Right lobe of liver (tissue), 6 donors: ENCODE measurements around the gene KRT85. TPM values are rescaled to one million over a fixed set of nuclear protein-coding genes. Genes with fewer than 3 reads are reported as not detected.

Experiments
- ATAC-seq, 4 donors: fragments of 200-7000 bp; cut with Tn5 transposase; one replicate each; pipeline ENCODE4 v1.9.1; 2020; ENCODE audit warnings: mild to moderate bottlenecking in 4 of 4, moderate library complexity in 4 of 4
- DNase-seq, 3 donors: peaks; one replicate each; pipeline ENCODE4 v3.0.0-alpha.2; 2020
- H3K27ac ChIP-seq, 3 donors: fragments of 200-600 bp; one replicate each; pipeline ENCODE4 v1.8.0; 2022
- H3K27me3 ChIP-seq, 2 donors: fragments of 200-600 bp; one replicate each; pipeline ENCODE4 v1.8.0; 2022
- H3K36me3 ChIP-seq, 4 donors: fragments of 200-600 bp; sonication (generic) in 1 of 4; one replicate each; pipeline versions ENCODE4 v1.5.1 to v1.8.0; 2017 to 2022; ENCODE audit warnings: control low read depth in 1 of 4
- H3K4me1 ChIP-seq, 4 donors: fragments of 200-600 bp; sonication (generic) in 1 of 4; one replicate each; pipeline versions ENCODE4 v1.5.1 to v1.8.0; 2017 to 2022; ENCODE audit warnings: control low read depth in 1 of 4
- H3K4me3 ChIP-seq, 3 donors: fragments of 200-600 bp; one replicate each; pipeline ENCODE4 v1.8.0; 2022
- H3K9me3 ChIP-seq, 4 donors: fragments of 200-600 bp; sonication (generic) in 1 of 4; one replicate each; pipeline versions ENCODE4 v1.5.1 to v1.8.0; 2017 to 2022; ENCODE audit warnings: control low read depth in 1 of 4
- CTCF ChIP-seq, 4 donors: fragments of 200-600 bp in 3 of 4; fragments of 450-650 bp in 1 of 4; IDR thresholded peaks; one replicate each; pipeline versions ENCODE4 v1.5.1 to v1.8.0; 2016 to 2022; ENCODE audit warnings: antibody characterized with exemption in 4 of 4, mild to moderate bottlenecking in 2 of 4
- POLR2A ChIP-seq: fragments of 450-650 bp; IDR thresholded peaks from one replicate; pipeline ENCODE4 v1.6.1; 2017; ENCODE audit warnings: antibody characterized with exemption, mild to moderate bottlenecking
- WGBS: methylation state at CpG from one replicate; pipeline ENCODE4 v1.1.6; 2018; ENCODE audit warnings: low coverage, low lambda C conversion rate; ENCODE audit not compliant: insufficient coverage; ENCODE audit errors: missing lambda C conversion rate; 5-methylcytosine and 5-hydroxymethylcytosine counted together
- intact Hi-C, 2 donors: fragments of 100-400 bp; cut with DNase I; formaldehyde crosslinking; loops; one replicate each; pipeline versions ENCODE4 v1.11.2 to v1.14.1; 2022
- total RNA-seq, 6 experiments: library from RNA; depleted of rRNA in 2 of 6; stranded (reverse); fragments of >200 nt in 2 of 6; fragmentation: NEBNext Ultra II Directional in 3 of 6; extraction: Animal tissue kit (Norgen Biotek cat#: 25700) in 3 of 6; gene quantifications; one replicate each; pipeline versions ENCODE4 v1.1.0 to v1.2.4, GENCODE V29; 2016 to 2023
- donor health status: DM: no; HTN: yes; CAD: no.
- donor health status: DM: no; HTN: no; CAD: no.
- donor health status: DM: no; HTN: no; CAD: no.
- donor health status: DM: no; HTN: yes; CAD: no.
- donor health status: DM: no; HTN: yes; CAD: no.

The KRT85 gene
- total RNA-seq, 6 experiments from 2014 or later = not detected

DNA sequence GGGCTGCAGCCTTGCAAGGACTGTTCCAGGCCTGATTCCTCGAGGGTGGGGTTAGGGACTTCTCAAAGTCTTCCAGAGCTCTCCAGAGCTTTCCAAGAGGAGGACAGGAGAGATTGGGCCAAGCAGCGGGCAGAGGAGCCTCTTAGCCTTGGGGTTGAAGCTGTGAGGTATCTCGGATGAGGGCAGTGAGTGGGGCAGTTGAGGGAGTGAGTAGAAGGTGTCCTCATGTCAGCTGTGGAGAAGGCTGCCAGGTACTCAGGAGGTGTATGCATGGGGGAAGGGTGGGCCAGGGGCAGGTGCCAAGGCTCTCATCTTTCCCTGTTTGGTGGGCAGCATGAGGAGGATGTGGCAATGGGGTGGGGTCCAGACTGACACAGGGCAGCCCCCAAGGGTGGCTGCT is 53.8 kb downstream of the KRT85 start:
- TF ChIP-seq CTCF (IDR thresholded peaks at IDR 0.05) = no peak
- TF ChIP-seq POLR2A = no peak
- 70% methylated on average over 2 of the region's 3 CpGs for WGBS

DNA sequence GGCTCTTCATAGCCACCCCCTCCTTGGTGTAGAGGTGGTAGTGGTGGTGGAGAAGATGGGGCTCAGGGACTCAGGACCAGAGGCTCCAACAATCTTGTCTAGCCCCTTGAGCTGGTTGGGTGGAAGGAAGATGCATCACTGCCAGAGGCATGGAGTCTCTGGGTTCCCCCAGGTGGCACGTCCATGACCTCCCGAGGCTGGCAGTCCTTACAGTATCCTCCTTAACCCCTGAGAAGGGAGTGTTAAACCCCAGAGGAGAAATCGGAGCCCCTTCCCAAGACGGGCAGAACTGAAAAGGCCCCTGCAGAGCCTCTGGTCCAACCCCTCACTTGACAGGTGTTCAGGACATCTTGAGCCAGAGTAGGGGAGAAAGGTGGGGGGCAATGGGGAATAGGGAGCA is 55.2 kb downstream of the KRT85 start:
- Histone ChIP-seq H3K36me3 (no peaks in the 10 kb centered on the region), H3K9me3 (no peaks in the 10 kb centered on the region), H3K27ac (no peak overlapping the region), H3K4me1 (peaks cover 0 to 3% (median 0%) of the 10 kb centered on the region in 4 donors), H3K4me3 (no peak overlapping the region), H3K27me3 (peaks cover 0 to 6% of the 10 kb centered on the region in 2 donors)
- intact Hi-C loops = no loop called here
- 46% methylated on average over 4 of the region's 4 CpGs for WGBS
- DNase-seq (no peak), ATAC-seq (no peak)
- TF ChIP-seq POLR2A (no peak), CTCF (IDR thresholded peaks at IDR 0.05) (no peak)

More for the DNA sequence above, 53.8 kb downstream of the KRT85 start:
- H3K27me3 ChIP-seq = no peaks in the 10 kb centered on the region
- H3K4me1 ChIP-seq = peaks cover 0 to 2% (median 0%) of the 10 kb centered on the region in 4 donors
- H3K36me3 ChIP-seq = no peaks in the 10 kb centered on the region
- H3K9me3 ChIP-seq = no peaks in the 10 kb centered on the region
- no peak overlapping the region for H3K27ac ChIP-seq
- ATAC-seq = no peak
- H3K4me3 ChIP-seq = no peak overlapping the region
- no peak for DNase-seq
- intact Hi-C loops = no loop called here

GRCh38 chr12:52311285-52311648 is 56.0 kb downstream of the KRT85 start:
- Histone ChIP-seq H3K4me3 (no peak overlapping the region), H3K27ac (no peak overlapping the region), H3K4me1 (peaks cover 0 to 3% (median 0%) of the 10 kb centered on the region in 4 donors), H3K27me3 (peaks cover 0 to 6% of the 10 kb centered on the region in 2 donors), H3K9me3 (no peaks in the 10 kb centered on the region), H3K36me3 (no peaks in the 10 kb centered on the region)
- intact Hi-C loops = no loop called here
- no peak for DNase-seq
- TF ChIP-seq CTCF (IDR thresholded peaks at IDR 0.05) (no peak), POLR2A (no peak)
- 73% methylated on average over 1 of the region's 3 CpGs for WGBS
- no peak for ATAC-seq

GRCh38 chr12:52310622-52311284 is 56.5 kb downstream of the KRT85 start:
- Histone ChIP-seq H3K4me1 (peaks cover 0 to 3% (median 0%) of the 10 kb centered on the region in 4 donors), H3K36me3 (no peaks in the 10 kb centered on the region), H3K27ac (no peak overlapping the region), H3K4me3 (no peak overlapping the region), H3K27me3 (peaks cover 0 to 6% of the 10 kb centered on the region in 2 donors), H3K9me3 (no peaks in the 10 kb centered on the region)
- intact Hi-C loops = no loop called here
- no peak for TF ChIP-seq POLR2A
- no peak for TF ChIP-seq CTCF (IDR thresholded peaks at IDR 0.05)
- ATAC-seq (no peak), DNase-seq (no peak)
- WGBS = 83% methylated on average over 2 of the region's 5 CpGs

Other genes starting within 250 kb of the KRT85 start
- under 1 TPM; 0.09 to 0.51 (median 0.15) TPM for gene KRT80, start 175.5 kb downstream of the KRT85 start, total RNA-seq
- 10 to 100 TPM in 3 of 6 experiments, 1 to 10 TPM in 3; 3.4 to 19.2 (median 10.7) TPM for gene KRT7, start 134.2 kb downstream of the KRT85 start, total RNA-seq
- gene KRT86, start 92.8 kb downstream of the KRT85 start, total RNA-seq = not detected
- under 1 TPM in 1 of 6 experiments, not detected in 5; 0.13 TPM for gene KRT81, start 75.9 kb downstream of the KRT85 start, total RNA-seq
- gene KRT83, start 46.1 kb downstream of the KRT85 start, total RNA-seq = not detected
- not detected for gene KRT84, start 18.2 kb upstream of the KRT85 start, total RNA-seq
- gene KRT82, start 38.9 kb upstream of the KRT85 start, total RNA-seq = not detected
- gene KRT75, start 66.9 kb upstream of the KRT85 start, total RNA-seq = not detected
- under 1 TPM in 1 of 6 experiments, not detected in 5; 0.13 TPM for gene KRT6B, start 84.7 kb upstream of the KRT85 start, total RNA-seq
- gene KRT6C, start 106.3 kb upstream of the KRT85 start, total RNA-seq = under 1 TPM in 1 of 6 experiments, not detected in 5; 0.15 TPM
- 1 to 10 TPM in 1 of 6 experiments, not detected in 5; 1.2 TPM for gene KRT6A, start 125.8 kb upstream of the KRT85 start, total RNA-seq
- gene KRT5, start 152.9 kb upstream of the KRT85 start, total RNA-seq = under 1 TPM in 1 of 6 experiments, not detected in 5; 0.66 TPM
- not detected for gene KRT71, start 185.7 kb upstream of the KRT85 start, total RNA-seq
- gene KRT74, start 206.4 kb upstream of the KRT85 start, total RNA-seq = not detected
- not detected for gene KRT72, start 234.0 kb upstream of the KRT85 start, total RNA-seq